ENCODE data around the gene KLHL29.
A peak's percentile ranks its signal among the peaks of the same experiment; 100 is the strongest.

KLHL29 gene

DNA sequence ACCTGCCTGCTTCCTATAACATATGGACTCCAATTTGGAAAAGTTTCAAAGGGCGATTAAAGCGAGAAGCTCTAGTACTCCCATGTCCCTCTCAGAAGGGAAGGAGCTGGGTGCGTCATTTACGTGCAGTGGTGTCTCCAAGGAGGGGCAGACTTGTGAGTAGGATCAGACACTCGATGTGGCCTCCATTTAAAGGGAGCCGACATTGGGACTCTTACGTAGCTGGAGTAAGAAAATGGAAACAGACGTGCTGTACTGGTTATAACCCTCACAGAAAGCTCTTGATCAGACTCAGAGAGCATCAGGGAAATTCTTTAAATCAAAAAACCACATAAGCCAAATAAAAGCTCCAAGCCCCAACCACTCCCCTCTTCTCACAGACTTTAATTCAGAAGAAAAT is 198.5 kb downstream of the KLHL29 start:
- no peak for DNase-seq

- peak; percentile 95 for DNase-seq
Measured at GRCh38 chr2:23584054-23584745, 199.2 kb downstream of the KLHL29 start.

- DNase-seq: peak; percentile 96
Measured at GRCh38 chr2:23585273-23586170, 200.5 kb downstream of the KLHL29 start.

GRCh38 chr2:23586741-23587306 is 201.8 kb downstream of the KLHL29 start:
- DNase-seq: no peak

DNA sequence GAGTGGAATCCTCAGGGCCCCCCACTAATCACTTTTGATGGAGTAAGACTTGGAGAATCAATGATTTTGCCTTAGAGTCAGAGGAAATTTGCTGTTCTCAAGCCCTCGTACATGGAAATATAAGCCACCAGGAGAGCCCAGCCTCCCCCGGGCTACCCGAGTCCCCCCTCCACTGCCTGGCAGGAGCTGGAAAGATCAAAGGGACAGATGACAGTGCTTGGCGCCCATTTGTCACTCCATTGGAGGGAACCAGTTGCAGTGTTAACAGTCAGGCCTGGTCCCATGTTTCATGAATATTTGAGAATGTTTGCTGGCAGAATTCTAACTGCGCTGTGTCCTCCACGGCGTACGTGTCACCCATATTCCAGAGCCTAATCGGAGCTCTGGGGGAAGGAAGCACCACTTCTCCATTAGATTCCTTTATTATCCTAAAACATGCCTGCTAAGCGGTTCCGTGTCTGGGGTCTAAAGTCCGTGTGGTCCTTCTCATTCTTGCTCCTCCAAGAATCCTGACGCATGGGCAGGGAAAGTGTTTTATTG is 202.4 kb downstream of the KLHL29 start:
- DNase-seq: no peak

DNA sequence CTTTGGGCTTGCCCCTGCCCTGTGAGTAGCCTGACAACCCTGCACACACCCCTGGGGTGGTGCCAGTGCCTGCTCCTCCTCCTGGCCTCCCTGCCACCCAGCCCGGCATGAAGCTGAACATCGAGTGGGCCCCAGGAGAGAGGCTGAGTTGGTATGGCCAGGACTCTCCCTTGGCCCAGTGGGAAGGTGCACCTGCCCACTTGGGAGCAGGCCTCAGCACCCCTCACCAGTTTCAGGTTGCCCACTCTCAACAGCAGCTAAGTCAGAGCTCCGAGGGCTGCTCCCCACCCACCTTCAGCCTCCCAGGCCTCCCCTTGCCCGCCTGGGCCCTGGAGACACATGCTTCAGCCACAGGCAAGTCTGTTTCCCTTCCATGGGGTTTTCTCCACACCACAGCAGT is 203.1 kb downstream of the KLHL29 start:
- DNase-seq: no peak

DNA sequence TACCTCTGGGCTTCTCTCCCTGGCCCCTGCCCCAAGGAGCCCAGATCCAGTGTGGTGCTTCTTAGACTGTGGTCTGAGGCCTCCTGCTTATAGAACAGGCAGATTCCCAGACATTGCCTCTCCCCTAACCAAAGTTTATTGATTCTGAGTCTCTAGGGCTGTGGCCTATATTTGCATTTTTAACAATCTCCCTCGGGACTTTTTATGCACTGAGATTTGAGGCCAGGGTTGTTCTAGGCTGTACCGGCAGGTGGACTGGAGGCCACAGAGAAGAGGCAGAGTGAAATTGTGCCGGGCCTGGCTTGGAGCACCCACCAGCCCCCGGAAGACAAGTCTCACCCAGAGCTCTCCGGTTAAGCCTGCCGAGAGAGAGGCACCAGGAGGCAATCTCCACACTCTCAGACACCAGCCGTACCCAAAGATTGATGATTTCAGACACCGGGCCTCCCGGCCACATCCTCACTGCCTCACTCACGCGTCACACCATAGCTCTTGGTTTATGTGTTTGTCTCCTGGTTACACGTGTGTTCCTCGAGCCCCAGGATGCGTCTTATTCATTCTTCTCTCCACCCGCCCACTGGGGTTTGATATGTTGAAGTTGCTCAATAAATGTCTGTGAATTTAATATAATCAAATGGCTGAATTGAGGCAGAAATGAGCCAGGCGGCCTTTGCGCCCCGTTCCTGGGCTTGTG is 203.7 kb downstream of the KLHL29 start:
- no peak for DNase-seq

DNA sequence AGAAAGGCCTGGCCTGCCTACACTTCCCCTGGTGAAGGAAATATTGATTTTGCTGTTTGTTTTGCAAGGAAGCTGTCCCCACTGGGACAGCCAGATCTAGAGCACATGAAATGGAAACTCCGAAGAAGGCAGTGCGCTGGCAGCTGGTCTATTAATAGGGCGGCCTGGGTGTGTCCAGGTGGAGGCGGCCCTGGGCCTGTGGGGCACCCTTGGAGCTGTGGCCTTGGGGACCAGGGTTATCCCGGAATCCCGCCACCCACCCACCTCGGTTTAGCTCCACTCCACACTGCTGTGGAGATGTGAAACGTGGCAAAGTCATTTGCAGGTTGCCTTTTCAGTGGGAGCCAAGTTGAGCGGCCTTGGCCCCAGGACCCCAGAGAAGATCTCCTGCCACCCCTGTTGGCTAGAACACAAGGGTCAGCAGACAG is 204.3 kb downstream of the KLHL29 start:
- DNase-seq: no peak

DNA sequence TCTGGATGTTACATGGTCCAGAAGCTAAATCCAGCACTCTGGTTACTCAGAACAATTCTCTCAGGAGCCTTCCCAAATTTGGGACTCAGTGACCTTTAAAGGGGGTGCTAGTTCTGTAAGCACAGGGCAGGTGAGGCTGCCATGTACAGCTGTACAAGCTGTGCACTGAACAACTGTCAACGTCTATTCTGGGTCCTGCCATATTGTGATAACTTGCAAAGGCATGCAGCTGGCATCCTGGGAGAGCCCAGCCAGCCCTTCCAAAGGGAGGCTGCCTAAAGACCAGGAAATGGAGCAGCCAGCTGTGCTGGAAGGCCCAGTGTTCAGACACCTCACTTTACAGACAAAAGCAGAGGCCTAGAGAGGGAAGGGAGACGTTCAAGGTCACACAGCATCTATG is 204.8 kb downstream of the KLHL29 start:
- DNase-seq: no peak

DNA sequence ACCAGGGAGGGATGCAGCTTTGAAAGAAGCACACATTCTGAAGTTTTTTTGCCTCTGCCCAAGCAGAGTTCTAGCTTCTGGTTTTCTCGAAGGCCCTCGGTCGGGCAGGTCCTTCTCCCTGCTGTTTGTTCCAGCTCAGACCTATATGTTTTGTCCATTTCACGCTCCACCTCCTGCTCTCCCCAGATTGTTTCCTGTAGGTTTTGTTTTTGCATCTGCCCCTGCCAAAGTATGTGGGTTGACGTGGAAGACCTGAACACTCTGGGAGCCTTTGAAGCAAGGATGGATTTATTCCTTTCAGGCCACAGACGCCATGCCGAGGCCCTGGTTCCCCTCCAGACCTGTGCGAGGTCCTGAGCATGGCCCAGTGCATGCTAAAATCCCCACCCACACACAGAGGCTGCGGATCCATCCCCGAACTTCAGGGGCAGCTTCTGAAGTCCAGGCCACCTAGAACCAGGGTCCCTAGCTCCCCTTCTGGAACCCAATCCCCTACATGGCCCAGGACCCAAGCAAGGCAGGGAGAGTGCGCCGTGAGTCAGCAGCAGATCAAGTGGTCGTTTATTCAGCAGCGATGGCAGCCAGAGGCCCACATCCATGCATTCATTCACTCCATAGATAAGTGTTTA is 205.4 kb downstream of the KLHL29 start:
- DNase-seq: no peak

- DNase-seq: no peak
Measured at GRCh38 chr2:23591111-23591510, 206.1 kb downstream of the KLHL29 start.

DNA sequence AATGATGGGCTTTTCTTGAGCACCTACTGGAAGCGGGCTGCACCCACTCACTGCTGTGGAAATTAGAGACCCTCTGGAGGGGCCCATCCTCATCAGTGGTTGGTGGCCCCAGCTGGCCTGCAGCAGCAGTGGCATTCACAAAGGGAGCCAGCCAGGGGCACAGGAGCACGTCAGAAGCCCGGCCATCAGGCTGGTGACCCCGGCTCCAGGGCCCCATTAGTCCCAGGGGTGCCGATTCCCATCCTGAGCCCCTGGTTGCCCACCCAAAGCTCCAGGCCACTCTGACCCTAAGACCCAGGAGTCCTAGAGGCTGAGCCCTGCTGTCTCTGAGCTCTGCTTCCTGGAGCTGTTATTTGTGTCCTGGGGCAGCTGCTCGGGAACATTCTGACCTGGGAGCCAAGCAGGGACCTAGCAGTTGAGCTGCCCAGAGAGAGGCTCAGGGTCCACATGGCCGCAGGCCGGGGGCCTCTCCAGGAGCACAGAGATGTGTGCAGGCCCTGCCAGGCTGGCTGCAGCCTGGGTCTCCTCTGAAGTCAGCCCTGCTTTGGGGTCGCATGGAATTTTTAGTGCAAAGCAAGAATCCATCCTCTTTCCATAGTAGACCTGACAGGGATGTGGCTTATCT is 207.2 kb downstream of the KLHL29 start:
- no peak for DNase-seq

GRCh38 chr2:23592898-23593751 is 208.1 kb downstream of the KLHL29 start:
- DNase-seq: no peak

DNA sequence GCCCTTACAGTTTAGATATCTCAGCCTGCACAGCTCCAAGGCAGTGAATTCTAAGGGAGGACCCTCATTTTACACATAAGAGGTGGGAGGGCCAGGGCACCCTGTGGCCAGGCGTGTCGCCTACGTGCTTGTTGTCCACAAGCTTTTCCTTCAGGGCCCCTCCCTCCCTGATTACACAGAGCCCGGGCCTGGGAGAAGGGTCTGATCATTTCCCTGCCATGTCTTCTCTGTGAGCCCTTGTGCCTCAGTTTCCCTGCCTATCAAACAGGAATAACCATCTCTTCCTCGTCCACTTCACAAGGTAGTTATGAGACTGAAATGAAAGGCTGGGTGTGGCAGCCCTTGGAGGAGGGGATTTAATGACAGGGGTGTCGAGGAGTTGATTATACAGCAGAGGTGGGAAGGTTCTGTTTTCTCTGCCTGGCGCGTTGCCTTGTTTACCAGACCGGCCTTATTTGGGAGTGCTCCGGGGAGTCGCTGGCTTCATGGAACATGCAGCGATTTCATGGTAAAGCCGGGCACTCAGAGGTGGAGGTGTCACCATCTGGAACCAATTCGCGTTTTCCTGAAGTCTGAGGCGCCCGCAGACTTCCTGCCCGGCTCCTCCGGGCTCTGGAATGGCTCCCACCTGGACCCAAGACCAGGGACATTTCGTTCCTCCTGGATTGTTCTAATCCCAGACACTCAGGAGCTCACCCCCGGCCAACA is 208.9 kb downstream of the KLHL29 start:
- DNase-seq: peak; percentile 90

DNA sequence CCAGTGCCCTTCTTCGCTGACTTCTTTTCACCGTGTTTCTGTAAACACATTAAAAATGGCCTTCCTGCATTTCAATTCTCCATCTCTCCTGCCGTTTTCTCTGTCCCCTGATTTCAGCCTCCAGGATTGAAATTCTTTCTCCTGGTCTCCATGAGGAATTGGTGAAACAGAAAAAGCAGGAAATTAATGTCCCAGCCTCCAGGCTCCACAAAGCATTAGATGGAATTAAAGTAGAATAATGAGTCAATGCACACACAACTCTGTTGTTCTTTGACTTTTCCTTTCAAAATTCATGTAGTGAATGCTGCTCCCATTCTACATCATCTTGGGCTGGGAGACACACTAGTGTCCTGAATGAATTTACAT is 209.5 kb downstream of the KLHL29 start:
- DNase-seq: no peak

DNA sequence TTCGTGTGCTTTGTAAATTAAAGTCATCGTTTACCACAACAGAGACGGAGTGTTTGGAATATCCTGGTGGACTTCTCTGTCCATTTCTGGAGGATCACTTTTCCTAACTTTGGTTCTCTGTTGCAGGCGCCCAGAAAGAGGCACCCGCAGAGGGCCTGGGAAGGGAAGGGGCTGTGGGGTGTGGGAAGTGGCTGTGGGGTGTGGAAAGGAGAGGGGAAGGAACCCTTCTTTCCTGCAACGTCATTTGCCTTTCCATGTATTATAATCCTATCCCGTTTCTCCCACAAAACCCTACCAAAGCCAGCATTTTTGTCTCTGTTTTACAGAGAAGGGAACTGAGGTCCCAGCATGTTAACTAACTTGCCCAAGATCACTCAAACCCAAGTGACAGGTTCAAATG is 210.0 kb downstream of the KLHL29 start:
- DNase-seq: no peak

DNA sequence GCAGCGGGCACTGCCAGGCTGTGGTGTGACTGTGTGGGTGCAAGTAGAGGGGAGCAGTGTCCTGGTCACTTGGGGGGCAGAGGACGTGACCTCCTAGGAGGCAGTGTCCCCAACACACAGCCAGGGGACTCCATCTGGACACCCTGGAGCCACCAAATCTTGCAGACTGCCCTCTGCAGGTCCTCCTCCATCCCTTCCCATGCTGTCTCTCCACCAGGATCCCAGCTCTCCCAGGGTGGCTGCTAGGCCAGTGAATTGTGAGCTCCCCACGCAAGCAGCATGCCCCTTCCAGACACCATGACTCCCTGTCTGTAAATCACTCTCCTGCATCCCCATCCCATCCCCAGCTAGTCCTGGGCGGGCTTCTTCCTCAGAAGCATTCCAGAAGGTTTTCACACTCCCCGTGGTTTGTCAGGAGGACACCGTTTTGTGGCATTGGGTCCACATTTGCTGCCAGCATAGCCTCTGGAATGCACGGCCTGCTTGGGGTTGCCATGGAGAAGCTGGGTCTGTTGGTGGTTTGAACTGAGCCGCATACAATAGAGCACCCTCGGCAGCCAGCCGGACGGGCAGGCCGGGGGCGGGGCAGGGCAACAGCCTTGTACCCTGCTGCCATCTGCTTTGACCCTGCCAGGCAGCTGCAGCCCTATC is 210.7 kb downstream of the KLHL29 start:
- DNase-seq: no peak

- no peak for DNase-seq
Measured at GRCh38 chr2:23596316-23596885, 211.4 kb downstream of the KLHL29 start.

DNA sequence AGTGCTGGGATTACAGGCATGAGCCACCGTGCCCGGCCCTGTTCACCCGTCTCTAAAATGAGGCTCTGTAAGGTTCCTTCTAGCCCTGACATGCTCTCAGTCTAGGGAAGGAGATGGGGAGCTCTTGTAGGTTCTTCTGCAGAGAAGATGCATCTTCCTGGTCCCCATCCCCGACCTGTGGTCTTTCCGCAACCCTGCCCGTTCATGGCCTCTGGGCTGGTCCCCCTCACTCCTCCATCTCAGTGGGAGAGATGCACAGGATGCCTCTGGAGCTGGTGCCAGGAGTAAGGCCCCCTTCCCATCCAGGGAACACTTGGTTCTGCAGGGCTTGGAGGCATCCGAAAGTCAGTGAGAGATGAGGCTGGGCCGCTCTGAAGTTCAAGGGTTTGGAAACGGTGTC is 212.7 kb downstream of the KLHL29 start:
- DNase-seq: no peak

GRCh38 chr2:23599006-23599405 is 214.0 kb downstream of the KLHL29 start:
- DNase-seq: no peak

Measured in NCI-H2171 (cell line).